Nephron progenitor cell (in vitro differentiated cells): Measurements from ENCODE around the gene WDR11.

Experiments
- DNase-seq: peaks from one replicate; pipeline ENCODE4 v3.0.0; 2021
- H3K27ac Mint-ChIP-seq: 2 replicates; pipeline ENCODE4 v1.8.0; 2021; ENCODE audit warnings: mild to moderate bottlenecking, moderate library complexity, mixed read lengths
- H3K27me3 Mint-ChIP-seq: 2 replicates; pipeline ENCODE4 v1.8.0; 2021; ENCODE audit warnings: mild to moderate bottlenecking, low read depth, mixed read lengths; ENCODE audit not compliant: poor library complexity
- H3K36me3 Mint-ChIP-seq: 2 replicates; pipeline ENCODE4 v1.8.0; 2021; ENCODE audit warnings: low read depth, mixed read lengths
- H3K4me1 Mint-ChIP-seq: 2 replicates; pipeline ENCODE4 v1.8.0; 2021; ENCODE audit warnings: mixed read lengths
- H3K4me3 Mint-ChIP-seq: 2 replicates; pipeline ENCODE4 v1.8.0; 2021; ENCODE audit warnings: mild to moderate bottlenecking, moderate library complexity, mixed read lengths
- H3K9me3 Mint-ChIP-seq: 2 replicates; pipeline ENCODE4 v1.8.0; 2021; ENCODE audit warnings: mild to moderate bottlenecking, moderate library complexity, mixed read lengths
- CTCF ChIP-seq: fragments of 200-600 bp; sonication (generic); IDR thresholded peaks from 2 replicates; pipeline ENCODE4 v1.5.0; 2021; ENCODE audit warnings: antibody characterized with exemption

WDR11 gene

GRCh38 chr10:120835603-120836002 is 15.6 kb upstream of the WDR11 start:
- H3K4me3 Mint-ChIP-seq = no peak overlapping the region
- no peak for DNase-seq
- H3K27me3 Mint-ChIP-seq = peaks cover 39% of the 10 kb centered on the region
- H3K9me3 Mint-ChIP-seq = no peaks in the 10 kb centered on the region
- no peak for TF ChIP-seq CTCF
- peaks cover 8% of the 10 kb centered on the region for H3K4me1 Mint-ChIP-seq
- H3K36me3 Mint-ChIP-seq = no peaks in the 10 kb centered on the region
- H3K27ac Mint-ChIP-seq = no peak overlapping the region

GRCh38 chr10:120838941-120839340 is 12.2 kb upstream of the WDR11 start:
- Mint-ChIP-seq H3K27ac (no peak overlapping the region), H3K4me3 (no peak overlapping the region), H3K9me3 (no peaks in the 10 kb centered on the region), H3K27me3 (peaks cover 30% of the 10 kb centered on the region), H3K36me3 (no peaks in the 10 kb centered on the region), H3K4me1 (peaks cover 8% of the 10 kb centered on the region)
- DNase-seq = no peak
- TF ChIP-seq CTCF = no peak

- Mint-ChIP-seq H3K9me3 (no peaks in the 10 kb centered on the region), H3K27me3 (peaks cover 30% of the 10 kb centered on the region), H3K4me1 (peaks cover 8% of the 10 kb centered on the region), H3K36me3 (no peaks in the 10 kb centered on the region), H3K27ac (no peak overlapping the region), H3K4me3 (no peak overlapping the region)
- TF ChIP-seq CTCF = no peak
- no peak for DNase-seq
These were observed 9.5 kb upstream of the WDR11 start for GRCh38 chr10:120841522-120842189.

- Mint-ChIP-seq H3K27ac (no peak overlapping the region), H3K9me3 (peaks cover 18% of the 10 kb centered on the region), H3K4me1 (peaks cover 31% of the 10 kb centered on the region), H3K27me3 (peaks cover 2% of the 10 kb centered on the region), H3K4me3 (no peak overlapping the region), H3K36me3 (peaks cover 53% of the 10 kb centered on the region)
- TF ChIP-seq CTCF = no peak
- no peak for DNase-seq
These were observed 3.2 kb downstream of the WDR11 start for GRCh38 chr10:120854388-120854787.

GRCh38 chr10:120861178-120861855 is 10.2 kb downstream of the WDR11 start:
- Mint-ChIP-seq H3K27me3 (no peaks in the 10 kb centered on the region), H3K36me3 (peaks cover 38% of the 10 kb centered on the region), H3K4me3 (no peak overlapping the region), H3K4me1 (no peaks in the 10 kb centered on the region), H3K27ac (no peak overlapping the region), H3K9me3 (no peaks in the 10 kb centered on the region)
- no peak for DNase-seq
- no peak for TF ChIP-seq CTCF

GRCh38 chr10:120873741-120874140 is 22.6 kb downstream of the WDR11 start:
- TF ChIP-seq CTCF = no peak
- no peaks in the 10 kb centered on the region for H3K4me1 Mint-ChIP-seq
- H3K27ac Mint-ChIP-seq = no peak overlapping the region
- no peak for DNase-seq
- no peaks in the 10 kb centered on the region for H3K9me3 Mint-ChIP-seq
- peaks cover 54% of the 10 kb centered on the region for H3K36me3 Mint-ChIP-seq
- no peaks in the 10 kb centered on the region for H3K27me3 Mint-ChIP-seq
- H3K4me3 Mint-ChIP-seq = no peak overlapping the region
